ENCODE results near the gene FGD1.
"Not testable (repeated sequence)": the region's sequence is repeated elsewhere in the genome, so short reads cannot be mapped to it uniquely, and the experiment has no call there.

Gene FGD1

DNA sequence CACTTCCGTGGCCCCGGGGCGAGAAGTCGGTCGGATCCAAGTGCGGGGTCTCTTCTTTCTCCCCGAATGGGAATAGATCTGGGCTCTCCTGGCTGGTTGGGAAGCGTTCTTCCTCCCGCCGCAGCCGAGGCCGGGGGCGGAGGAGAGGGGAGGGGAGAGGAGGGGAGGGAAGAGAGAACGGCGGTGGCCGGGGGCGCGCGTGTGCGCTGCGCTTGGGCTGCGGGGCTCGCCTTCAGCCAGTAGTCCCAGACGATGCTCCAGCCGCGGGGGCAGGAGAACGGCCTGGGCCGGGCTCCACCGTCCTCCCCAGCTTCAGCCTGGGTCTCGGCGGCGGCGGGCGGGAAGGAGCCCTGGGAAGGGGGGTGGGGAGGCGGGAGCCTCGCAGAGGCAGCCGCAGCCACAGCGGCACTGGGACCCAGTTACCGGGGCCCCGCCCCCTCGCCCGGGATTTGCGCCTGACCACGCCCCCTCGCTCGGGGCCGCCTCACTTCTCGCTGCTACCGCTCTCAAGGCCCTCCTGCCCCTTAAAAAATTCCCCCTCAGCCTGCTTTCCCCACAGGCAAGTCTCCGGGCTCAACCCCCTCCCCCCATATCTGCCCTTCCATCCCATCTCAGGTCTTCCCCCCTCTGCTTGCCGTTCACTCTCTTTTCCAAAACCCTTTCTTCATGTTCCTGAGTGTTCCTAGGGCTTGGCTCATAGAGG is at the start of gene FGD1:
TSS of gene FGD1 (minus strand) at position 421 of the 703 bp plus-strand sequence. CDS start 802 bp downstream, outside the sequence.
- DNase-seq (ENCODE audit: low read depth in 1 of 2, low spot score in 1 of 2) = peak; percentile 1 to 42

DNA sequence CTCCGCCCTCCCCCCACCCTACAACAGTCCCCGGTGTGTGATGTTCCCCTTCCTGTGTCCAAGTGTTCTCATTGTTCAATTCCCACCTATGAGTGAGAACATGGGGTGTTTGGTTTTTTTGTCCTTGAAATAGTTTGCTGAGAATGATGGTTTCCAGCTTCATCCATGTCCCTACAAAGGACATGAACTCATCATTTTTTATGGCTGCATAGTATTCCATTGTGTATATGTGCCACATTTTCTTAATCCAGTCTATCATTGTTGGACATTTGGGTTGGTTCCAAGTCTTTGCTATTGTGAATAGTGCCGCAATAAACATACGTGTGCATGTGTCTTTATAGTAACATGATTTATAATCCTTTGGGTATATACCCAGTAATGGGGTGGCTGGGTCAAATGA is 46.2 kb upstream of the FGD1 start:
- DNase-seq (ENCODE audit: low read depth in 1 of 2, low spot score in 1 of 2) = not testable (repeated sequence)

DNA sequence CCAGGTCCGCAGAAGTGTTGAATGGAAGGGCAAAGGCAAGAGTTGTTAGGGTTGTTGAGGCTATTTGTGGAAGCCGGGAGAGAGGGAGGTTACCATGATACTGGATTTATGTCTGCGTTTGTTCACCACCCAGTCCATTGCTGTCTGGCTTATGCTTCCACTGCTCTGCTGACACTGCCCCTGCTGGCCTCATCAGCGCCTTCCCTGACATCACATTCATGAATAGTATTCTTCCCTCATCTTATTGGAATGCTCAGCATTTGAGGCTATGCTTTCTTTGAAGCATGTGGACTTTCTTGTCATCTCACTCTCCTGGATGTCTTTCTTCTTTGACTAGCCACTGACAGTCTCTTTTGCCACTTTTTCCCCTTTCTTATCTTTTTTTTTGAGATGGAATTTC is 44.3 kb upstream of the FGD1 start:
- no peak for DNase-seq (ENCODE audit: low read depth in 1 of 2, low spot score in 1 of 2)

DNA sequence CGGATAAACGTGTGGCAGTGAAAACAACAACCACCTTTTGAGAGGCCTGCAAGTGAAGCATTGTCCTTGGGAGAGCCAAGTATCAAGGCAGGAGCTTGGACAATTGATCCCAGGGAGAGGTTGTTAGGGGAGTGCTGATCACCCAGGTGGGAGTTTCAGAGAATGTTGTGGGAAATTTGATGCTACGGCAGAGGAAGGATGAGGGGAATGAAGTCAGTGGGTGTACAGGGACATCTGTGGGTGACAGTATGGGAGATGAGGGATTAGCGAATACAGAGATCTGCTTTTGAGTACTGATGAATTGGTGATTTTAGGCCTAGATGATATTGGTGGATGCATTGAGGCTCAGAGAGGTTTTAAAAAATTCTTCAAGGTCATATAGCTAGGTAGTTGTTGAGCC is 38.2 kb upstream of the FGD1 start:
- DNase-seq (ENCODE audit: low read depth in 1 of 2, low spot score in 1 of 2) = no peak

DNA sequence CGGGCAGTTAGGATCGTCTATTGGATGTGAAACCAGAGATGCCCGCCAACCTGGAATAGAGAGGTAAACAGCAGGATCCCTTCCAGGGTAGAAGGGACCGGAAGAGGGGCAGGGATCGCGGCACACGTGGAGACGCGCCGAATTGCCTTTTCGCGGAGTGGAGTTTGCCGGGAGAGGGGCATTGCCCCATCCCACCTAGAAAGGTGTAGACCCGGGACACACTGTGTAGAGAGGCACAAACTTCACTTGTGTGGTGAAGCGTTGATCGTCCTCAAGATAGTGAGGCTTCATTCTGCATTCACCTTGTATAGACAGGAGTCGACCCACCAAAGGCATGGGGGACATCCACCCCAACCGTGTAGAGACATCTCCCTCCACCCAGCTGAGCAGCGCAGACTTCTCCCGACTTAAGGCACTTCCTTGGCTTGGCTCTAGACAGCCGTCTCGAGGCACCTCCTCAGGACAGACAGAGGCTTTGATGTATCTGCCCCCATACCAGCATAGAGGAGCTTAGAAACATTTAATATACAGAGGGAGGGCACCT is 34.4 kb upstream of the FGD1 start:
- no peak for DNase-seq (ENCODE audit: low read depth in 1 of 2, low spot score in 1 of 2)

DNA sequence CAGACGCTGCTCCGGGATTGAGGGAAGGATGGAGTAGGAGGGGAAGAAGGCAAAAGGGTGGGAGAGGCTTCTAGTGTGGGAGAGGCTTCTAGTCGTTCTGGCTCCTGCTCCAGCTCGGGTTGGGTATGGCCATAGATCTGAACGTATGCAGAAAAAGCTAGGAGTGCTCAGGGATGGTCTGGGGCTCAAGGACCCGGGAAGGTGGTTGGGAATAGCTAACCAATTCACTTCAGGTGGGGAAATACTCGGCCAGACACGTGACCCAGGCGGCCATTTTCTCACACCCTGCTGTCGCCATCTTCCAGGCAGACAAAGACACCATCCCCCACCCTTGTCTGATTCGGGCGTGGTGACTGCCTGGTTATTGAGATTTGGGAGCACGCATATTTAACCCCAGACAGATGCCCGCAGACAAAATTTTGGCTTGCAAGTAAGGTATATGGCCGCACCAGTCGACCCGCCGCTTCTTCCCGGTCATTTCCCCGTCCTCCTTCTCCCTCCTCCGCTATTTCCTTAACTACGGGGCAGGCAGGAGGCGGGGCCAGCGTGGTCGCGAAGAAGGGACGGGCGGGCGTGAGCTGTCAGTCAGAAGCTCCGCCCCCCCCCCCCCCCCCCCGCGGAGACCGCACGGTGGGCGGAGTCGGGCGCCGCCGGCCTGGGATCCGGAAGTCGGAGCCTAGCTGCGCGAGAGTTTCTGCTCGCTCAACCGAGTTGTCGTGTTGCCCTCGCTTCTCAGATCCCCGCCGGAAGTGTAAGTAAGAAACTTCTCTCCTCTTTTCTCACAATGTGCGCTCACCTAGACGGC is 33.7 kb upstream of the FGD1 start, which contains the start of gene GNL3L:
TSS of gene GNL3L (plus strand) at position 668 of the 805 bp plus-strand sequence. CDS start 2,348 bp downstream, outside the sequence.
- DNase-seq (ENCODE audit: low read depth in 1 of 2, low spot score in 1 of 2) = peak; percentile 57 to 66

DNA sequence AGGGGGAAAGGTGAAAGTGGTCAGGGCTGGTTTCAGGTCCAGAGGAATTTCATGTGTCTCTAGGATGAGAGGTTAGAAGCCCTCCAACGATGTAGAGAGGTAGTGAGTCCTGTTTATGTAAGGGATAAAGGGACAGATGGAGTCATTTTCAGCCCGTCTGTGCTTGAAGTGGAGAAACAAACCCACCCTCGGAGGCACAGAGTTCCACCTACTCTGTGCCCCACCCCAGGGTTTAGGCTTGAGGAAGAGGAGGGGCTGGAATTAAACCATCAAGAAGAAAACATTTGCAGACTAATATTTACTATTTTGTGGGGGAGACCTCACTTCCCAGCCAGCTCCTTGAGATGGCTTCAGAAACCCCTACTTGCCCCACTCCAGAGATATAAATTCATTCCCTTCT is 33.1 kb upstream of the FGD1 start:
- DNase-seq (ENCODE audit: low read depth in 1 of 2, low spot score in 1 of 2) = no peak

DNA sequence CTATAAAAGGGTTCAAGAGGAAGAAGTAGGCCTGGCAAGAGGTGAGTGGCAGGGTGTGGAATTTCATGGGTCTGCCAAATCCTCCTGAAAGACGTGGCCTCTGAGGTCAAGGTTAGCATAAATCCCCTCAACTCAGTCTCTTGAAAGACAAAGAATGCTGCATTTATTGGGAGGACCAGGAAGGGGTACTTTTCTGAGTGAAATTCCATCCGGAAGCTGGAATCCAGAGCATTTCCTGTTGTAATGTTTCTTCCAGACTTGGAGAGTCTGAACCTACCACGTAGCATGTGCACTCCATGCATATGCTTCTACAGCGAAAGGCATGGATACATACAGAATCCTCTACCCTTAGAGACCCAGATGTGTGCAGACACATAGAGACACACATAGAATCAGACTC is 13.4 kb upstream of the FGD1 start:
- DNase-seq (ENCODE audit: low read depth in 1 of 2, low spot score in 1 of 2) = no peak

DNA sequence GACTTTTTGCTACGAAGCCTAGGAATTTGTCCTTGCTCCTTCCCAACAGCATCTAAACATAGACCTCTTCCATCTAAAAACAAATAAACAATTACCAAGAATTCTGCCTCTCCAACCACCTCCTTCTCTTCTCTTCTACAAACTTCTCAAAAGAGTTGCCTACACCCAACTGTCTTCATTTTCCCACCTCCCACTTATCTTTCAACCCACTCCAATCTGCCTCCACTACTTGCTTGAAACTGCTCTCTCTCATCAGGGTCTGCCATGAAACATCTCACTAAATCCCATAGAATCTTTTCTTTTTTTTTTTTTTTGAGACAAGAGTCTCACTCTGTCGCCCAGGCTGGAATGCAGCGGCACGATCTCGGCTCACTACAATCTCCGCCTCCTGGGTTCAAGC is 902 bp upstream of the FGD1 start:
- DNase-seq (ENCODE audit: low read depth in 1 of 2, low spot score in 1 of 2) = no peak

DNA sequence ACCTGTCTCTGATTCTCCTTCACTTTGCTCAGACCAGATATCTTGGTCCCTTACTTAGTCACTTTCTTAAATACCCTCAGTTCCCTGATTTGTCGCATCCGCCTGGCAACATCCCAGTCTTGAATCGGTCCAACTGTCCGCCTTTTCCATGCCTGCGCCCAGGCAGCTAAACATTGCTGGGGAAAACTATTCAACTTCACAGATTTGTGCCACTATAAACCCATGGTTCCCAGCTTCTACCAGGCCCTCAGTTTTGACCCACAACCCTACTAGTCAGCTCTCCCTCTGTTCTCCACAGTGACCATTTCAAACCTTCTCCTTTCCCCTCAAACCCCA is 451 bp upstream of the FGD1 start:
- no peak for DNase-seq (ENCODE audit: low read depth in 1 of 2, low spot score in 1 of 2)

DNA sequence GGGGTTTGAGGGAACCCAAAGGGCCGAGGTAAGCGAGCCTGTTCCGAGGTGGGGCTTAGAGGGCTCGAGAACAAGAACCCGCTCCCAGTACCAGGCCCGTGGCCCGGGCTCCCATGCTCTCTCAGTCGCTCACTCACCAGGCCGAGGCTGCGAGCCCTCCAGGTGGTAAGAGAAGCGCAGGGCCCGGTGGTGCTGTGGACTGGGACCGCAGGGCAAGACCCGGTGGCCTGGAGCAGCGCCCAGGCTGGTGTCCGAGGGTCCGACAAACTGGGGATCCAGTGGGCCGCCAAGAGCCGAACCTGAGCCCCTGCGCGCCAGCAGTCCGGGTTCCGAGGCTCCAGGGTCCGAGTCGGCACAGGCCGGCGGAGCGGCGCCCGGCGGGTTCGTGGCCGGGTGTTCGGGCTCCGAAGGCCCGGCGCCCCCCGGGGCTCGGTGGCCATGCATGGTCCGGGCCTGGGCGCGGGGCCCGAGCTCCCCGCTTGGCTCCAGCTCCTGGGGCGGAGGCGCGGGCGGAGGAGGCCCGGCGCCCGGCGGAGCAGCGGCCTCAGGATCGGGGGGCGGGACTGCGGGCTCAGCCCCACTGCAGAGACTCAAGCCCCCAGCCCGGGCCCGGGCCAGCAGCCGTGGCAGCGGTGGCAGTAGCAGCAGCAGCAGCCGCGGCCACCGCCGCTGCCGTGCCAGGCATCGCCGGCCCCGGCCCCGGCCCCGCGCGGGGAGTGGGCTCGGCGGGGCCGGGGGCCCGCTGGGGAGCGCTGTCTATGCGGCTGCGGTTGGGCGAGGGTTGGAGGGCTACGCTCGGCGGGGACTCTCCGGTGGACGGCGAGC is 833 bp downstream of the FGD1 start:
- DNase-seq (ENCODE audit: low read depth in 1 of 2, low spot score in 1 of 2) = no peak

DNA sequence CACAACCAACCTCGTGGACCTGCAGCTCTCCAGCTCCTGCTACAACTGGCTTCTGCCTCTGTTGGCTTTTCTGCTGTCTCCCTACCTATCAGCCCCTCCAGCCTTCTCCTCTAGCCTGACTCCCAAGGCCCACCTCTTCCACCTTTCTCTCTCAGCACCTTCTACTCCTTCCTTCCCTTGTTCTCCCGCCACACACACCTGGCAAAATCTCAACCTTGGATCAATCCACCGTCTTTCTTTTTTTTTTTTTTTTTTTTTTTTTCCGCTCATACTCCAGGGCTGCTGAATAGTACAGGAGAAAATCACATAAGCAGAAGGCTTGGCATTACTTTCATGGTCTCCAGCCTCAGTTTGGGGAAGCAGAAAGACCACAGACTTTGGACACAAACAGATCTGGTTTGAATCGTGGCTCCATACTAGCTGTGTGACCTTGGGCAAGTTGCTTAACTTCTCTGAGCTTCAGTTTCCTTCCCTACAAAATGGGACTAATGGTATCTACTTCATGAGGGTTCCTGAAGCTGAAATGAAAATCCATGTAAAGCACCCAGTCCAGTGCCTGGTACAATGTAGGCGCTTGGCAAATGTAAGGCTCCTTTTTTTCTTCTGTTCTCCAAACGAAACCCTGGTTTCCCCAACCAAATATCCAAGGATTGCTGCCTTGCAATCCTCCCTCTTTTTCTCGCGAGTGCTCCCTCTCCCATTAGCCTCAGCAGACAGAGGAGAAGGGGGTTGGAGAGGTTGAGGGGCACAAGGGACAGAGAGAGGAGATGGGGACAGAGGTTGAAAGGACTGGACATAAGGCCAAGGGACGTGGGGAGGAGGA is 1.7 kb downstream of the FGD1 start:
- DNase-seq (ENCODE audit: low read depth in 1 of 2, low spot score in 1 of 2) = no peak

DNA sequence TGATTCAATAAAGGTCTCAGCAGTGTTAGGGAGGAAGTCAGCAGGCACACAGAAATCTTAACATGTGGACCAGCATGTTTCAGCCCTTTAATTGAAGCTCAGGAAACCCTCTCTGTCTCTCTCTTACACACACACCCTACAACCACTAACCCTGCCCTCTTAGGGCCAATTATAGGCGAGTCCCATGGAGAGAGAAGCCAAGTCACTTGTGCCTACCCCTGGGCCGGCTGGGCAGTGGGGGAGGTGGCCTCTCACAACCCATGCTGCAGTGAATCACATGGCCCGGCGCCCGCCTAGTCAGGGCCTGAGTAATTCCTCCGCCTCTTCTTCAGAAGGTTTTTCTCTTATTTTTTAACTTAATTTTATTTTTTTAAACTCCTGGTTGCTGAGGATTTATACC is 3.7 kb downstream of the FGD1 start:
- no peak for DNase-seq (ENCODE audit: low read depth in 1 of 2, low spot score in 1 of 2)

DNA sequence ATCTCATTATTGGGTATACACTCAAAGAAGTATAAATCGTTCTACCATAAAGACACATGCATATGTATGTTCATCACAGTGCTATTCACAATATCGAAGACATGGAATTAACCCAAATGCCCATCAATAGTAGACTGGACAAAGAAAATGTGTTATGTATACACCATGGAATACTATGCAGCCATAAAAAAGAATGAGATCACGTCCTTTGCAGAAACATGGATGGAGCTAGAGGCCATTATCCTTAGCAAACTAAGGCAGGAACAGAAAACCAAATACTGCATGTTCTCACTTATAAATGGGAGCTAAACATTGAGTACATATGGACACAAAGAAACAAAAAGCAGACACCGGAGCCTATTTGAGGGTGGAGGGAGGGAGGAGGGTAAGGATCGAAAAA is 6.2 kb downstream of the FGD1 start:
- DNase-seq (ENCODE audit: low read depth in 1 of 2, low spot score in 1 of 2) = not testable (repeated sequence)

DNA sequence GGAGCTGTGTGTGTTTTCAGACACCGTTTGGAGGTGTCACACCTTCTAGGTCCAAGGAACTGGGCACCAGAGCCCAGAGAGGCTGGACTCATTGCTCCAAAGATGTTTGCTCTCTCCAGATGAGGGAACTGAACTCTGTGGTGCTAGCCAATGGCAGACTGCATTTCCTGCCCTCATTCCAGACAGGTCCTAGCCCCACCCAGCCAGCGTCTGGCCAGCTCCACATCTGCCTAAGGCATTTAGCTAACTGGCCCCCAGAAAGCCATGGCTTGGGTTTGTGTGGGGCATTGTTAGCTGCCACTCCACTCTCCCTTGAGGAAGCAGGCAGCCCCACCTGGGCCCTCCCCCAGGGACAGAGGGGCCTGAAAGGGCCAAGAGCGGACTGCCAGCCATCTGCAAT is 11.4 kb downstream of the FGD1 start:
- no peak for DNase-seq (ENCODE audit: low read depth in 1 of 2, low spot score in 1 of 2)

DNA sequence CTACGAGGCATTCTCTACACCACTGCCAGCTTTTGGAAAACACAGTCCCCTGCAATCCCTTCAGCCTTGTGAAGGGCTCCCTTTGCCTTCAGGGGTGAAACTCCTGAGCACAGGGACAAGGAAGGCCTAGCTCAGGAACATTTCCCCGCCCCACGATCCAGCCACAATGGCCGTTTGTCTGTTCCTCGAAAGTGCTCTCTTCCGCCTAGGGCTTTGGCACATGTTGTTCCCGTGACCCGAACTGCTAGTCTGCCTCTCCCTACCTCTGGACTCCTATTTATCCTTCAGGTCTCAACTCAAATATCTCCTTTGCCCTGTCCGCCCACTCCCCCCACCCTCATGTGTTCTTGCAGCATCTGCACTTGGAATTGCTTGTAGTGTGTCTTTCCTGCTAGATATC is 12.1 kb downstream of the FGD1 start:
- DNase-seq (ENCODE audit: low read depth in 1 of 2, low spot score in 1 of 2) = no peak

DNA sequence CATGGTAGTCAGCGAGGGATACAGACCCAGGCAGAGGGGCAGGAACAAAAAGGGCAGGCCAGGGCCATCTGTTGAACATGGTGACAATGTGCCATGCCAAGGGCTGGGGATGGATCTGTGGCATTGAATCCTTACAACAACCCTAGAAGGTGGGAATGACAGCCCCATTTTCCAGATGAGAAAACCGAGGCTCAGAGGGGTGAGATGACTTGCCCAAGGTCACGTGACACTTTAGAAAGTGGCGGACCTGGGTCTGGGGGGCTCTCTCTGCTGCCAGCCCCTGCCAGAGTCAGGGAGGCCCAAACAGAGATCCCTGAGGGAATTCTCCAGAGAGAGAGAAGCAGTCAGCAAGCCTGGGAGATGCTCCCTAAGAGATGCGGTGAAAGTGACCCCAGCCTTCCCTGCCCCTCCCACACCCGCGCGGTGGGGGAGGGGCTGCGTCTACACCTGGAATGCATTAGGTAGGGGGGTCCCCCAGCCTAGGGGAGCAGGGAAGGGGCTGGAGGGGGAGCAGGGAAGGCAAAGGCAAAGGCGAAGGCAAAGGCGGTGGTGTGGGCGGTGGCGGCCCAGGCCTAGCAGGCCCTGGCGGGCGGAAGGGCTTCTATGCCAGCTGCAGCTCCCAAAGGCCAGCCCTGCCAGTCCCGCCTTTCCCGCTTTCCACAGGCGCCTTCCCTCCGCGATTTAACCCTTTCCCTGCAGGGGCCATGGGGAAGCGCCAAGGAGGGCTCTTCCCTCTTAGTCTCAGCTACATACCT is 13.0 kb downstream of the FGD1 start:
- no peak for DNase-seq (ENCODE audit: low read depth in 1 of 2, low spot score in 1 of 2)

DNA sequence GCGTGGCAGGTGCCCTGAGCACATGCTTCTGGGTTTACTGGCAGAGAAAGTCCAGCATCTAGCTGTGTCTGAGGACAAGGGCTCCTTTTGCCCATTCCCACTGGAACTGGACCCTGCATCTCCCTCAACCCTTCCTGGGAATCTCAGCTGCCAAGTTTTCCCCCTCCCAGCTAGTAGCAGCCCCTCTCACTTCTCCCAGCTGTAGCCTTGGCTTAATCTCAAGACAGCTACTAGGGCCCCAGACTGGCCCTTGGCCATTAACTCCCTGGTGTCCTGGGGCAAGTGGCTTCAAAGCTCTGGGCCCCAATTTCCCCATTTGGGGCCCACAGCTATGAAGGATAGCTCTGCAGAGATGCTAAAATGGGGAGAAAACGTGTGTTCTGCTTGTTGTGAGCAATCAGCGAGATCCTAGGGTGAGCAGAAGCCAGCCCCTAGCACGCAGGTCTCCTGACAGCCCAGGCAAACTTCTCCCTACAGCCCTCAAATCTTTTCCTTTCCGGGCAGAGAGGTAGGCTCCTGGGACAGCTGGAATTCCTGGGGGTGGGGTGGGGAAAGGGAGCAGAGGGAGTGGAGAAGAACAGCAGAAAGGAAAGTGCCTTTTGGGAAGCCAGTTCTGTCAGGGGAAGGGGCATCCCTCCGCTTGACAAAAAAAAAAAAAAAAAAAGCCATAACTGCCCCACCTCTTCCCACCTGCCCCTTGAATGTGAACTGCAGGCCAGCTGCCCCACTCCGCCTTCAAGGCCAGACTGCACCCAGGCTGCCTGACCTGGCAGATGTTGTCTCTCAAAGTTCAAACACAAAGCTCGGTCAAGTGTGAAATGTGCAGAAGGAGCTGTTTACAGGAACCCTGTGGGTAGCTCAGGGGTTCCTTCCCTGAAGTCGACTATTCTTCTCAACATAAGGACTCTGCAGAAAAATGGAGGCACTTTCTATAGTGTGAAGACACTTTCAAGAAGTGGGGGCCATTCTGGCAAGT is 16.6 kb downstream of the FGD1 start:
- DNase-seq (ENCODE audit: low read depth in 1 of 2, low spot score in 1 of 2) = no peak

All from stimulated activated CD4-positive, alpha-beta T cell treated with anti-CD3 and anti-CD28 coated beads, Interleukin-15, amount 100 ng/mL, for 1 hour (primary cell).